HCT116 (cell line): Measurements from ENCODE around the gene FERMT2. TPM values are rescaled to one million over a fixed set of nuclear protein-coding genes. Genes with fewer than 3 reads are reported as not detected.

ENCODE experiments used
- ATAC-seq: fragments of 200-7000 bp; cut with Tn5 transposase; 2 replicates; pipeline ENCODE4 v1.9.1; 2020; ENCODE audit warnings: mild to moderate bottlenecking, moderate library complexity
- BruUV-seq: library from RNA; stranded (reverse); fragments of 400-500 nt; replicated peaks from 2 replicates; lab custom pipeline; 2021; lab: Mats Ljungman, UMichigan
- CTCF ChIA-PET: fragments of 300-600 bp; sonication (Branson Sonifier 250); formaldehyde crosslinking; loops from one replicate; lab custom pipeline; 2021; ENCODE audit warnings: antibody characterized with exemption; lab: Charles Lee
- POLR2A ChIA-PET: fragments of 300-600, 350-600 bp; sonication (Branson Sonifier 250); formaldehyde crosslinking; loops from one replicate; lab custom pipeline; 2021; ENCODE audit warnings: antibody characterized with exemption; lab: Charles Lee
- RAD21 ChIA-PET, 2 experiments: fragments of 300-600 bp; sonication (Branson Sonifier 250); formaldehyde crosslinking; loops; one replicate each; lab custom pipeline; 2023; ENCODE audit warnings: low total read pairs in 2 of 2; ENCODE audit not compliant: uncharacterized antibody in 2 of 2, unreplicated experiment in 2 of 2, low non-redundant PET in 1 of 2; lab: Charles Lee
- DNase-seq: peaks from one replicate; pipeline ENCODE4 v3.0.0-alpha.2; 2010; ENCODE audit warnings: low read depth, low spot score
- H2AFZ ChIP-seq: fragments of 200-600 bp; shearing (Covaris generic), sonication (generic); 2 replicates; pipeline ENCODE4 v1.6.1; 2017; ENCODE audit warnings: low read depth, mixed run types, mixed read lengths, antibody characterized with exemption, low read length; ENCODE audit not compliant: poor library complexity, severe bottlenecking
- H3K27ac ChIP-seq: 2 replicates; pipeline ENCODE4 v1.5.1; 2012; ENCODE audit warnings: low read depth, low read length
- H3K27me3 ChIP-seq: fragments of 200-600 bp; sonication (generic); 2 replicates; pipeline ENCODE4 v1.6.1; 2016; ENCODE audit warnings: mixed run types, low read length, mixed read lengths; ENCODE audit not compliant: insufficient read depth
- H3K36me3 ChIP-seq, 2 experiments: fragments of 200-500 bp in 1 of 2; fragments of 200-600 bp in 1 of 2; sonication (Bioruptor generic) in 1 of 2; sonication (generic) in 1 of 2; 2 replicates each; pipeline versions ENCODE4 v1.5.1 to v1.6.1; 2014 to 2016; ENCODE audit warnings: low read length in 2 of 2, inconsistent platforms in 1 of 2, mixed read lengths in 1 of 2, mixed run types in 1 of 2; ENCODE audit not compliant: insufficient read depth in 2 of 2, control insufficient read depth in 1 of 2
- H3K4me1 ChIP-seq, 2 experiments: fragments of 200-600 bp in 1 of 2; sonication (generic) in 1 of 2; 2 replicates each; pipeline versions ENCODE4 v1.5.1 to v1.6.1; 2012 to 2017; ENCODE audit warnings: low read length in 2 of 2, inconsistent platforms in 1 of 2, mild to moderate bottlenecking in 1 of 2, mixed read lengths in 1 of 2, mixed run types in 1 of 2, moderate library complexity in 1 of 2; ENCODE audit not compliant: insufficient read depth in 2 of 2, control insufficient read depth in 1 of 2
- H3K4me2 ChIP-seq: fragments of 200-600 bp; sonication (generic); 2 replicates; pipeline ENCODE4 v1.6.1; 2017; ENCODE audit warnings: mixed run types, low read length, mixed read lengths
- H3K4me3 ChIP-seq, 2 experiments: fragments of 200-600 bp in 1 of 2; sonication (generic) in 1 of 2; replicated peaks in 1 of 2; 2 replicates each; pipeline ENCODE4 v1.5.1; 2011 to 2016; ENCODE audit warnings: low read length in 2 of 2, control low read depth in 1 of 2, low read depth in 1 of 2, mild to moderate bottlenecking in 1 of 2, mixed read lengths in 1 of 2, mixed run types in 1 of 2
- H3K79me2 ChIP-seq: fragments of 200-600 bp; sonication (generic); 2 replicates; pipeline ENCODE4 v1.6.1; 2017; ENCODE audit warnings: mild to moderate bottlenecking, mixed run types, low read length, moderate library complexity, mixed read lengths; ENCODE audit not compliant: insufficient read depth
- H3K9ac ChIP-seq: fragments of 200-600 bp; sonication (generic); 2 replicates; pipeline ENCODE4 v1.6.1; 2016; ENCODE audit warnings: low read length, mixed read lengths
- H3K9me2 ChIP-seq: fragments of 200-600 bp; sonication (generic), shearing (Covaris generic); 2 replicates; pipeline ENCODE4 v1.6.1; 2017; ENCODE audit warnings: mixed run types, mild to moderate bottlenecking, moderate library complexity; ENCODE audit not compliant: insufficient read depth
- H3K9me3 ChIP-seq, 2 experiments: fragments of 200-500 bp in 1 of 2; fragments of 200-600 bp in 1 of 2; sonication (Bioruptor generic) in 1 of 2; sonication (generic) in 1 of 2; 2 replicates each; pipeline ENCODE4 v1.6.1; 2014 to 2017; ENCODE audit warnings: low read length in 2 of 2, mixed read lengths in 2 of 2, inconsistent platforms in 1 of 2, low read depth in 1 of 2, mild to moderate bottlenecking in 1 of 2, mixed run types in 1 of 2, moderate library complexity in 1 of 2; ENCODE audit not compliant: control insufficient read depth in 1 of 2, insufficient read depth in 1 of 2
- H4K20me1 ChIP-seq: fragments of 200-600 bp; sonication (generic), shearing (Covaris generic); 2 replicates; pipeline ENCODE4 v1.6.1; 2017; ENCODE audit warnings: mixed run types, mild to moderate bottlenecking, moderate library complexity; ENCODE audit not compliant: insufficient read depth
- ATF3 ChIP-seq: IDR thresholded peaks from 2 replicates; pipeline ENCODE4 v1.6.1; 2012
- CBX3 ChIP-seq: IDR thresholded peaks from 2 replicates; pipeline ENCODE4 v1.6.1; 2012; ENCODE audit warnings: low read depth
- CEBPB ChIP-seq: IDR thresholded peaks from 2 replicates; pipeline ENCODE4 v1.6.1; 2012; ENCODE audit warnings: low read depth
- EGR1 ChIP-seq: IDR thresholded peaks from 2 replicates; pipeline ENCODE4 v1.6.1; 2012; ENCODE audit warnings: low read depth
- ELF1 ChIP-seq: IDR thresholded peaks from 2 replicates; pipeline ENCODE4 v1.6.1; 2012; ENCODE audit warnings: low read depth, borderline replicate concordance
- EZH2 ChIP-seq: fragments of 200-600 bp; sonication (generic); IDR thresholded peaks from 2 replicates; pipeline ENCODE4 v1.6.1; 2017; ENCODE audit warnings: antibody characterized with exemption, mixed run types
- EZH2phosphoT487 ChIP-seq: fragments of 200-600 bp; IDR thresholded peaks from 2 replicates; pipeline ENCODE4 v1.6.1; 2018; ENCODE audit warnings: antibody characterized with exemption, borderline replicate concordance
- JUND ChIP-seq: IDR thresholded peaks from 2 replicates; pipeline ENCODE4 v1.6.1; 2012
- MAX ChIP-seq: IDR thresholded peaks from 2 replicates; pipeline ENCODE4 v1.6.1; 2012
- POLR2A ChIP-seq: IDR thresholded peaks from 2 replicates; pipeline ENCODE4 v1.7.0; 2011; ENCODE audit warnings: borderline replicate concordance; ENCODE audit not compliant: insufficient read depth, insufficient read length; ENCODE audit errors: extremely low read depth
- POLR2AphosphoS5 ChIP-seq: IDR thresholded peaks from 2 replicates; pipeline ENCODE4 v1.6.1; 2011; ENCODE audit warnings: mild to moderate bottlenecking, low read depth, low read length, moderate library complexity
- RAD21 ChIP-seq: IDR thresholded peaks from 2 replicates; pipeline ENCODE4 v1.6.1; 2012; ENCODE audit warnings: low read depth, mild to moderate bottlenecking
- REST ChIP-seq: IDR thresholded peaks from 2 replicates; pipeline ENCODE4 v1.6.1; 2012; ENCODE audit warnings: low read depth
- SIN3A ChIP-seq: IDR thresholded peaks from 2 replicates; pipeline ENCODE4 v1.6.1; 2012; ENCODE audit warnings: low read depth
- SP1 ChIP-seq: IDR thresholded peaks from 2 replicates; pipeline ENCODE4 v1.6.1; 2012; ENCODE audit warnings: low read depth
- SRF ChIP-seq: IDR thresholded peaks from 2 replicates; pipeline ENCODE4 v1.6.1; 2012; ENCODE audit warnings: low read depth
- TCF7L2 ChIP-seq: IDR thresholded peaks from 2 replicates; pipeline ENCODE4 v1.7.0; 2011; ENCODE audit warnings: borderline replicate concordance, inconsistent platforms; ENCODE audit not compliant: insufficient read depth, insufficient read length; ENCODE audit errors: extremely low read depth
- ZNF274 ChIP-seq: fragments of 200-500 bp; sonication (Bioruptor generic); IDR thresholded peaks from 2 replicates; pipeline ENCODE4 v1.6.1; 2014; ENCODE audit warnings: mild to moderate bottlenecking, low read depth, low read length, inconsistent platforms
- intact Hi-C: fragments of 100-400 bp; cut with micrococcal nuclease; formaldehyde crosslinking; loops from 2 replicates; pipeline ENCODE4 v1.10.0; 2022
- total RNA-seq: library from RNA; stranded (reverse); gene quantifications from one replicate; pipeline ENCODE4 v1.2.1, GENCODE V29; 2021; ENCODE audit not compliant: unreplicated experiment

The FERMT2 gene
- total RNA-seq, 1 experiment from 2014 or later = 24.8 TPM

DNA sequence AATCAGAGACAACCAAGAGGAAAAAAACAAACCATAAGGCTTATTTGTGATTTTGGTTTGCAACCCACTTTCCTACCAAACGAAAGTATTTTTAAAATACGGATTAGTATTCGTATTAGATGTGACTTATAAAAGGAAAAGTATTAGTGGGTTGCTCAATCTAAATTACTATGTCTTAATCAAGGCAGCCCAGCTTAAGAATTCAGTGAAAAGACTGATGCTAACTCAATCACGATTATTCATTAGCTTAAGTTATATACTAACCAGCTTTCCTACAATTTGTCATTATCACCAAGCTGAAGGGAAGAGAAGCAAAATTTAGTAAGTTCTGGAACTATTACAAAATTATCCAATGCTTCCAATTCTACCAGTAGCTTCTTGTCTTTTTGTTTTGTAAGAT lies 62.7 kb downstream of the FERMT2 start:
- Histone ChIP-seq H3K9me2 (no peaks in the 10 kb centered on the region), H3K36me3 (no peaks in the 10 kb centered on the region), H3K4me1 (no peaks in the 10 kb centered on the region), H3K27ac (no peak overlapping the region), H3K9ac (no peak overlapping the region), H3K9me3 (no peaks in the 10 kb centered on the region), H3K27me3 (no peaks in the 10 kb centered on the region), H4K20me1 (no peaks in the 10 kb centered on the region), H3K4me2 (no peak overlapping the region)
- intact Hi-C loops = no loop called here
- DNase-seq (no peak), ATAC-seq (no peak)
- ChIA-PET POLR2A (no interaction called here), CTCF (no interaction called here)
- no peak for TF ChIP-seq POLR2AphosphoS5
- no peak for TF ChIP-seq ATF3
- TF ChIP-seq EZH2phosphoT487 = no peak
- no peak for TF ChIP-seq RAD21
- TF ChIP-seq ZNF274 = no peak
- no peak for TF ChIP-seq TCF7L2
- TF ChIP-seq SIN3A = no peak
- TF ChIP-seq CEBPB = no peak
- TF ChIP-seq, all 23 proteins: peak for 0
- RAD21 ChIA-PET = no interaction called here
- H2AFZ ChIP-seq = no peak overlapping the region
- BruUV-seq = no TSS peak
- no peak overlapping the region for H3K4me3 ChIP-seq
- H3K79me2 ChIP-seq = no peaks in the 10 kb centered on the region

DNA sequence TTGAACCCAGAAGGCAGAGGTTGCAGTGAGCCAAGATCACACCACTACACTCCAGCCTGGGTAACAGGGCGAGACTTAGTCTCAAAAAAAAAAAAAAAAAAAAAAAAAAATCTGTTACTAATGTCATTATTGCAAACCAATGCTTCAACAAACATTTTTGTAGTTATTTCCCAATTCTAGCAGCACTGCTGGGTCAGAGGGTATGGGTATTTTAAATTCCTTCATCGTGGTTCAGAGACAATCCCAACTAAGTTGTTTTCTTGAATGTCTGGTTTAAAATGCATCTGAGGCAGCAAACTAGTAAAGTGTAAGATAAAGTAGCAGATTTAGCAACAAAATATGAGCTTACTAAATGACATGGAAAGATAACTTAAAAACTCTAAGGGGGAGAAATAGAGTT lies 65.6 kb downstream of the FERMT2 start:
- no peak overlapping the region for H2AFZ ChIP-seq
- ChIA-PET POLR2A (interaction anchor here (0.7 kb wide), 1 partner anchor 20 kb away, joined by 3 read pairs; no protein-coding TSS in a partner anchor), RAD21 (no interaction called here), CTCF (no interaction called here)
- no peaks in the 10 kb centered on the region for H3K79me2 ChIP-seq
- H3K9me3 ChIP-seq = no peaks in the 10 kb centered on the region
- H3K9ac ChIP-seq = no peak overlapping the region
- no peaks in the 10 kb centered on the region for H3K27me3 ChIP-seq
- no peak overlapping the region for H3K4me2 ChIP-seq
- H3K4me3 ChIP-seq = no peak overlapping the region
- no peak for DNase-seq
- ATAC-seq = no peak
- H3K4me1 ChIP-seq = no peaks in the 10 kb centered on the region
- intact Hi-C loops = no loop called here
- no TSS peak for BruUV-seq
- H3K27ac ChIP-seq = no peak overlapping the region
- TF ChIP-seq REST (no peak), JUND (no peak), SIN3A (no peak), CBX3 (no peak), EGR1 (no peak), EZH2 (no peak), POLR2A (no peak), ZNF274 (no peak), EZH2phosphoT487 (no peak), MAX (no peak), TCF7L2 (no peak), CEBPB (no peak), ELF1 (no peak), SP1 (no peak), SRF (no peak), ATF3 (no peak)
- no peaks in the 10 kb centered on the region for H3K9me2 ChIP-seq
- H3K36me3 ChIP-seq = no peaks in the 10 kb centered on the region
- H4K20me1 ChIP-seq = no peaks in the 10 kb centered on the region
